Astrocyte of the spinal cord (primary cell): ENCODE measurements around the gene LSM7.
A peak's percentile ranks its signal among the peaks of the same experiment; 100 is the strongest.

Experiments used
- DNase-seq: peaks from one replicate; pipeline ENCODE4 v3.0.0; 2011; ENCODE audit warnings: low read depth, low spot score
- H3K4me3 ChIP-seq: 2 replicates; pipeline ENCODE4 v1.5.1; 2011; ENCODE audit warnings: low read depth, mild to moderate bottlenecking, low read length, moderate library complexity
- CTCF ChIP-seq: IDR thresholded peaks from 2 replicates; pipeline ENCODE4 v1.5.1; 2012; ENCODE audit warnings: low read depth, mild to moderate bottlenecking, low read length, inconsistent platforms
- in situ Hi-C: cut with HindIII; loops from 2 replicates; pipeline ENCODE4 v1.10.0; 2017; ENCODE audit warnings: low sequenced_read_pairs

The LSM7 gene

GRCh38 chr19:2320939-2321338 lies 7.4 kb downstream of the LSM7 start:
- no peak overlapping the region for H3K4me3 ChIP-seq
- DNase-seq, result no peak
- TF ChIP-seq CTCF, result no peak
- in situ Hi-C loops, result no loop called here

GRCh38 chr19:2320049-2320448 lies 8.3 kb downstream of the LSM7 start:
- no peak for DNase-seq
- in situ Hi-C loops, result no loop called here
- no peak for TF ChIP-seq CTCF
- H3K4me3 ChIP-seq, result no peak overlapping the region

- in situ Hi-C loops, result no loop called here
- no peak for DNase-seq
- TF ChIP-seq CTCF, result no peak
- H3K4me3 ChIP-seq, result no peak overlapping the region
Observed at GRCh38 chr19:2319551-2319950, 8.8 kb downstream of the LSM7 start.

- in situ Hi-C loops, result no loop called here
- no peak overlapping the region for H3K4me3 ChIP-seq
- TF ChIP-seq CTCF, result no peak
- no peak for DNase-seq
Observed at GRCh38 chr19:2318923-2319322, 9.5 kb downstream of the LSM7 start.

GRCh38 chr19:2317756-2318155 lies 10.6 kb downstream of the LSM7 start:
- no peak for DNase-seq
- in situ Hi-C loops, result no loop called here
- TF ChIP-seq CTCF, result no peak
- H3K4me3 ChIP-seq, result no peak overlapping the region

GRCh38 chr19:2317300-2317699 lies 11.1 kb downstream of the LSM7 start:
- no peak for DNase-seq
- in situ Hi-C loops, result no loop called here
- H3K4me3 ChIP-seq, result no peak overlapping the region
- no peak for TF ChIP-seq CTCF

- in situ Hi-C loops, result no loop called here
- H3K4me3 ChIP-seq, result no peak overlapping the region
- peak; percentile 68 for TF ChIP-seq CTCF
- DNase-seq, result peak; percentile 50
Observed at GRCh38 chr19:2315818-2316353, 12.5 kb downstream of the LSM7 start.
